IPS-18c (cell line): Measurements from ENCODE around the gene BPIFA2.
"Not testable (repeated sequence)": the region's sequence is repeated elsewhere in the genome, so short reads cannot be mapped to it uniquely, and the experiment has no call there.

Experiments
- H3K4me3 ChIP-seq: 2 replicates; pipeline ENCODE4 v1.7.0; 2013; ENCODE audit warnings: low read depth, mild to moderate bottlenecking, low read length, moderate library complexity; ENCODE audit not compliant: insufficient read depth
- H3K9me3 ChIP-seq: one replicate; pipeline ENCODE4 v1.6.1; 2013; ENCODE audit warnings: mild to moderate bottlenecking, low read length, moderate library complexity; ENCODE audit not compliant: control insufficient read depth, insufficient read depth

The BPIFA2 gene

GRCh38 chr20:33180169-33180568, 12.2 kb downstream of the BPIFA2 start:
- Histone ChIP-seq H3K4me3 (no peak overlapping the region), H3K9me3 (peaks cover under 1% of the 10 kb centered on the region)

GRCh38 chr20:33181482-33182093, 13.6 kb downstream of the BPIFA2 start:
- no peak overlapping the region for H3K4me3 ChIP-seq
- peaks cover 6% of the 10 kb centered on the region for H3K9me3 ChIP-seq

- peaks cover 8% of the 10 kb centered on the region for H3K9me3 ChIP-seq
- H3K4me3 ChIP-seq = no peak overlapping the region
These were observed 15.4 kb downstream of the BPIFA2 start for GRCh38 chr20:33183312-33183711.

- H3K4me3 ChIP-seq, H3K9me3 ChIP-seq: not testable (repeated sequence)
These were observed 17.2 kb downstream of the BPIFA2 start for GRCh38 chr20:33185031-33185590.

- H3K9me3 ChIP-seq = peaks cover 8% of the 10 kb centered on the region
- no peak overlapping the region for H3K4me3 ChIP-seq
These were observed 19.5 kb downstream of the BPIFA2 start for GRCh38 chr20:33187491-33187890.

- Histone ChIP-seq H3K9me3 (peaks cover 8% of the 10 kb centered on the region), H3K4me3 (no peak overlapping the region)
These were observed 20.5 kb downstream of the BPIFA2 start for GRCh38 chr20:33188421-33188820.

GRCh38 chr20:33191484-33191883, 23.5 kb downstream of the BPIFA2 start:
- H3K9me3 ChIP-seq = peaks cover 2% of the 10 kb centered on the region
- no peak overlapping the region for H3K4me3 ChIP-seq

GRCh38 chr20:33191955-33192354, 24.0 kb downstream of the BPIFA2 start:
- no peak overlapping the region for H3K4me3 ChIP-seq

GRCh38 chr20:33192912-33193501, 25.0 kb downstream of the BPIFA2 start:
- Histone ChIP-seq H3K9me3 (no peaks in the 10 kb centered on the region), H3K4me3 (no peak overlapping the region)

More at GRCh38 chr20:33191955-33192354, 24.0 kb downstream of the BPIFA2 start:
- H3K9me3 ChIP-seq = peaks cover 2% of the 10 kb centered on the region

- Histone ChIP-seq H3K4me3 (no peak overlapping the region), H3K9me3 (peaks cover 2% of the 10 kb centered on the region)
These were observed 31.1 kb downstream of the BPIFA2 start for GRCh38 chr20:33199026-33199425.

- H3K9me3 ChIP-seq = peaks cover 2% of the 10 kb centered on the region
- no peak overlapping the region for H3K4me3 ChIP-seq
These were observed 34.5 kb downstream of the BPIFA2 start for GRCh38 chr20:33202451-33202850.

- Histone ChIP-seq H3K4me3 (no peak overlapping the region), H3K9me3 (peaks cover 2% of the 10 kb centered on the region)
These were observed 35.5 kb downstream of the BPIFA2 start for GRCh38 chr20:33203444-33203843.

GRCh38 chr20:33209789-33210188, 41.8 kb downstream of the BPIFA2 start:
- no peak overlapping the region for H3K4me3 ChIP-seq
- no peaks in the 10 kb centered on the region for H3K9me3 ChIP-seq

- Histone ChIP-seq H3K4me3 (no peak overlapping the region), H3K9me3 (no peaks in the 10 kb centered on the region)
These were observed 42.4 kb downstream of the BPIFA2 start for GRCh38 chr20:33210371-33210770.

- H3K9me3 ChIP-seq = no peaks in the 10 kb centered on the region
- H3K4me3 ChIP-seq = no peak overlapping the region
These were observed 44.0 kb downstream of the BPIFA2 start for GRCh38 chr20:33211817-33212424.

- H3K4me3 ChIP-seq = no peak within 1 kb of the TSS
- no peaks in the 10 kb centered on the region for H3K9me3 ChIP-seq
These were observed 49.1 kb downstream of the BPIFA2 start, which contains the start of gene BPIFA3 for GRCh38 chr20:33217052-33217451. Gene BPIFA3 (plus strand): TSS chr20:33217352. CDS start chr20:33217537, 185 bp downstream.

- peaks cover 2% of the 10 kb centered on the region for H3K9me3 ChIP-seq
These were observed 56.4 kb downstream of the BPIFA2 start for GRCh38 chr20:33224399-33224798.

GRCh38 chr20:33229843-33230242, 61.9 kb downstream of the BPIFA2 start:
- H3K4me3 ChIP-seq = no peak overlapping the region
- peaks cover 2% of the 10 kb centered on the region for H3K9me3 ChIP-seq

More at GRCh38 chr20:33224399-33224798, 56.4 kb downstream of the BPIFA2 start:
- no peak overlapping the region for H3K4me3 ChIP-seq
